ENCODE measurements around the gene MORN1.
A peak's percentile ranks its signal among the peaks of the same experiment; 100 is the strongest.

The MORN1 gene

DNA sequence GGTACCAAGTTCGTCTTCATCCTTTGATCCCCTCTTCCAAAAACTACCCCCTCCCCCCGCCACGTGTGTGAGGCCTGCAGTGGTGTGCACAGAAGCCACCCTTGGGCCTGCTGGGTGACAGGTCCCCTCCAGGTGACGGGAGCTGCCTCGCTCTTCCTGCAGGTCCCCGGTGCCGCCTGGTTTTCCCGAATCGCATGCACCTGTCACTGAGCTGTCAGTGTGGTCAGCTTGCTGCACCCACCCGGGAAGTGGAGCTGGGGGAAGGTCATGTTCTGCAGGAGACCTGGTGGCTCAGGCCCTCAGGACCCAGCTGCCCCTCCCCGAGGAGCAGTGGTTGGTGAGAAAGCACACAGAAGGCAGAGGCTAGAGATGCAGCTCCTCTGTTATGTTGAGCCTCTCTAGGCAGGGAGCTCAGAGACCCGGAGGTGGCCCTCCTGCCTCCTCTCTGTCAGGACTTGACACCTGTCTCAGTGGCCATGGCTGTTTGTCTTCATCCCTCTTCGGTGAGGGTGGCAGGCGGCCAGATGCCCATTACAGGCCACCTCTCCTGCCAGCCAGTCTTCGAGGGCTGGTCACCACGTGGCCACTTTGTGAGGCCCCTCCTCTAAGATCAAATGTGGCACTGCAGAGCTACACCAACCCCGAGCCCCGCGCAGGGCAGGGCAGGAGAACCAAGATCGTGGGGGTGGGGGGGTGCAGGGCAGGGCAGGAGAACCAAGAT is 102.4 kb downstream of the MORN1 start:
- no peak for DNase-seq

GRCh38 chr1:2288311-2288710 is 103.0 kb downstream of the MORN1 start:
- no peak for DNase-seq

GRCh38 chr1:2287649-2288048 is 103.7 kb downstream of the MORN1 start:
- DNase-seq = no peak

DNA sequence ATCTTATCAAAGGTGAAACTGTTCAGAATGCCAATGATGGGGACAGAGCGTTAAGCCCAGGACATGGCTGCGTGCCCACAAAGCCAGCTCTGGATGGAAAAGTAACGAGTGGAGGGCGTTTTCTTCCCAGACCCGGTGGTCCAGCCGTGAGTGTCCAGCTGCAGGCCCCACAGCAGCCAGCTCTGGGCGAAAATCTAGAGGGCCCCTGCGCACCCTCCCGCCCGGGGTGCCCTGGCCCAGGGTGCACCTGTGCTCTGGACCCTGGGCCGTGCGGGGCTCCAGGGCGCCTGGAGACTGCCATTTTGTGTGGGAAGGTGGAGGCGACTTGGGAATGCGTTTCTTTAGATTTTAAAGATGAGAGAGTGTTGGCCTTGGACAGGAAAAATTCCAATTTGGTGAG is 104.4 kb downstream of the MORN1 start:
- DNase-seq = no peak

GRCh38 chr1:2284932-2285331 is 106.4 kb downstream of the MORN1 start:
- DNase-seq = no peak

GRCh38 chr1:2283991-2284895 is 107.1 kb downstream of the MORN1 start:
- no peak for DNase-seq

DNA sequence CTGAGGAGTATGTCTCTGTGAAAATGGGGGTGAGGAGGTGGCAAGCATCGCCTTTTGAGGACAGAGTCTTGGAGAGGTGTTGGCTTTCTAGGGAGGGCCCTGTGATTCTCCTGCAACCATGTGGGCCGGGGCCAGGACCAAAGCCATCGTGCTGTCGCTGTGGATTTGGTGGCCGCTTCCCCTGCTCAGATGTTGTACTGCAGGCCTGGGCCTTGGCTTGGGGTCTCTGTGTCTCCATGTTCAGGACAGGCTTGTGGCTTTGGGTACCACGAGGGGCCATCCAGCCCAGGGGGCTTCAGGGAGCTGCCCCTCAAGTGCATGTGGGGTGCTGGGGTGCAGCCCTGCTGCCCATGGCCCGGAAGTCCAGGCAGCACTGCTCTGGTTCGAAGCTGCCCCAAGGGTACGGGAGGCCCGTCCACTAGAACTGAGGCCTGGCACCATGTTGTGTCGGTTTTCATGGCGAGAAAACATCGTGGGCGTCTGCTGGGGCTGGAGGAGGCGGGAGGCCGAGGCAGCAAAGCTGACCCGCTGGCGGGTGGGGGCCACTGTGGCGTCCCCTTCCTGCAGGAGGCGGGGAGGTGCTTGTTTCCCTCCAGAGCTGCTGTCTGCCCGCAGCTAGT is 107.9 kb downstream of the MORN1 start:
- no peak for DNase-seq

GRCh38 chr1:2282556-2283270 is 108.6 kb downstream of the MORN1 start:
- DNase-seq = no peak

DNA sequence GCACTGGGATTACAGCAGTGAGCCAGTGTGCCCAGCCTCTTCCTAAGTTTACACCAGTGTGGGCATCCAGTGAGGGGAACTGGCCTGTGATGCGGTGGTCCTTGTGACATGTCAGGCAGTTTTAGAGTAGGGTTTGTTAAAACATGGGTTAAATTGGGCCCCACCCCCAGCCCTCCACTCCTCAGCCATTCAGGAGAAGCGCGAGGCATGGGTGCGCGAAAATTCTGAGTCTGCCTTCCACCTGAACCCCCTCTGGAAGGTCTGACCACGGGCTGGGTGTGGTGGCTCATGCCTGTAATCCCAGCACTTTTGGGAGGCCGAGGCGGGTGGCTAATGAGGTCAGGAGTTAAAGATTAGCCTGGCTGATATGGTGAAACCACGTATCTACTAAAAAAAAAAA is 111.5 kb downstream of the MORN1 start:
- DNase-seq = no peak

DNA sequence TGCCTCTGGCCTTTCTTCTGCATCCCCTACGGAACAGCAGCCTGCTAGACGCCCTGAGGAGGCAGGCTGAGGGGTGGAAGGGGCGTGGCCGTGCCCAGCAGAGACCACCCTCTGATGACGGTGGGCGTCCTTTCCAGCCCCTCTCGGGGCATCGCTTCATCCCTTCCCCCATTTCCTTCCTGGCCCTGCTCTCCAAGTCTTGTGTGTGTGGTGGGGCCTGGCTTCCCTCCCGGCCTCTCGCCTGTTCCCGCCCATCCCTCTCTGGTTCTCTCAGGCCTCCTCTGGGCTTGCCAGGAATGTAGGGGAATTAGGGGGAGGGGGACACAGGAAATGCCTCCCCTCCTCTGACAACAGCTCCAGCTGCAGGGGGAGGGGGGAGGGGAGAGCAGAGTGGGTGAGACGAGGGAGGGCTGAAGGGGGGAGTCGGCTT is 112.1 kb downstream of the MORN1 start:
- peak; percentile 90 for DNase-seq

- DNase-seq = no peak
Measured at GRCh38 chr1:2278591-2279209, 112.7 kb downstream of the MORN1 start.

DNA sequence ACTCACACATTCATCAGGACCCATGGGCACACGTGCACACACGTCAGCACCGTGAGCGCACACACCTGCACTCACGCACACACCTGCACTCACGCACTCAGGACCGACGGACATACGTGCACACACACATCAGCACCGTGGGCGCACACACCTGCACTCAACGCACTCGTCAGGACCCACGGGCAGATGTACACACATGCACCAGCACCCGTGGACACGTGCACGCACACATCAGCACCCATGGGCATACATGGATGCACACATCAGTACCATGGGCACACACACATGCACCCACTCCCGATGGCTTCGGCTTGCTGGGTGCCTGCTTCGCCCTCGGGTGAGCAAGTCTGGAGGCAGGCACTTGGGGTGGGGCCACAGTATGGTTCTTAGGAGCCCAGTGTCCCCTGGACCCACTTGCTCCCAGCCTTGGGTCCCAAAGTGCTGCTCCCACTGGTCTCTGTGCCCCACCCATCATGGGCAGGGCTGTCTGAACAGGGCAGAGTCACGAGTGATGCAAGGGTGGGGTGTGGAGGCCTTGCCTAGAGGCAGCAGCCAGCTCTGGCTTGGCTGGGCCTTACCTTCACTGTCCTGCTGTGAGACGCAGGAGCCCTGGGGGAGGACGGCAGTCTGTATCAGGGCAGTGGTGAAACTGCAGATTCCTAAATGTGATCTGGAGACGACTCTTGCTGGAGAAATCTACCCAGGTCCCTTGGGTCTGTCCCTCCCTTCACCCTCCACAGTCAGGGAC is 113.4 kb downstream of the MORN1 start:
- DNase-seq = peak; percentile 18

DNA sequence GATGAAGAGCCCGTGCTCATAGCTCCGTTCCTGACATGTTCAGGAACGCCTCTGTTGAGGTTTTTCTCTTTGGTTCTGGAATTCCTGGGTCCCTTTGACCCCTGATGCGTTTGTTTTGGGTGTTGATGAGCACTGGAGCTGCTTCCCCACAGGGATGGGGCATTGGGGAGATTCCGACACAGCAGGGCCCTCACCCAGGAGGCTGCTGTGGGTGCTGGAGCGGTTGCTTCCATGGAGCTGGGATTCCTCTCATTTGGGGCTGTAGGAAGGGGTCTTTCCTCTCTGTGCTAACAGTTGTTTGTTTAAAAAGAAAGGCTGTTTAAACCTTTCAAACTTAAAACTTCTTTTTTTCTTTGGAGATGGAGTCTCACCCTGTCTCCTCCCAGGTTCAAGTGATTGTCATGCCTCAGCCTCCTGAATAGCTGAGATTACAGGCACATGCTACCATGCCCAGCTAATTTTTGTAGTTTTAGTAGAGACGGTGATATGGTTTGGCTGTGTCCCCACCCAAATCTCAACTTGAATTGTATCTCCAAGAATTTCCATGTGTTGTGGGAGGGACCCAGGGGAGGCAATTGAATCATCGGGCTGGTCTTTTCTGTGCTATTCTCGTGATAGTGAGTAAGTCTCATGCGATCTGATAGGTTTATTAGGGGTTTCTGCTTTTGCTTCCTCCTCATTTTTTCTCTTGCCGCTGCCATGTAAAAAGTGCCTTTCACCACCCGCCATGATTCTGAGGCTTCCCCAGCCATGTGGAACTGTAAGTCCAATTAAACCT is 114.4 kb downstream of the MORN1 start:
- no peak for DNase-seq

GRCh38 chr1:2275796-2276536 is 115.4 kb downstream of the MORN1 start:
- peak; percentile 20 for DNase-seq

- DNase-seq = peak; percentile 28
Measured at GRCh38 chr1:2274929-2275475, 116.4 kb downstream of the MORN1 start.

GRCh38 chr1:2274231-2274928 is 117.0 kb downstream of the MORN1 start:
- peak; percentile 23 for DNase-seq

DNA sequence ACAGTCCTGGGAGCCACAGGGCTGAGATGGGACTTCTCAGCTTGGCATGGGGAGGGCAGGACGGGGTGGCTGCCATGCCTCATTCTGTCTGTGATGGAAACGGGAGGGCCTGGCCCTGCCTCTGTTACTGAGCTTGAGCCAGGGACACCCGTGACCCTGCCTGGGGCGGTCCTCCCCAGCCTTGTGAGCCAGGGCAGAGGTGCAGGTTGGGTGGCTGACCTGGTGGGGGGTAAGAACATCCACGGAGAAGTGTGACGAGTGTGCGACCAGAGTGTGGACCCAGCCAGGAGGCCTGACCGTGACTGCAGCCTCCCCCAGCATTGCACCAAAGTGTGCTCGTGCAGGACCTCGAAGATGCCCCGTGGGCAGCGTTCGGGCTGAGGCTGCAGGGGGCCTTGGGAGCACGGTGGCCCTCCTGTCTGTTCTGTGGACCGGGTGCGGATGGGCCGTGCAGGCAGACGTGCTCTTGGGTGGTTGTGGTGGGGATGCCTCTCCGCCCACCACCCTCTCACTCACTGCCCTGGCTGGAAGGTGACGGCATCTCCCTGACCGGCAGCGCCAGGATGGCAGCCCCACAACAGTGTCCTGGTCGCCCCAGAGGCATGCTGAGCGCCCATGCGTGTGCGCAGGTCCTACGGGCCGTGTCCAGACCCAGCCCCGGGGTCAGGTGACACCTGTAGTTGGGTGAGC is 117.8 kb downstream of the MORN1 start:
- DNase-seq = no peak

GRCh38 chr1:2272686-2273400 is 118.5 kb downstream of the MORN1 start:
- no peak for DNase-seq
